Gastroesophageal sphincter (tissue), 4 donors: ENCODE measurements around the gene TRMT61A. TPM values are rescaled to one million over a fixed set of nuclear protein-coding genes. Genes with fewer than 3 reads are reported as not detected.

ENCODE experiments used
- ATAC-seq: fragments of 150-250 bp; one replicate; pipeline ENCODE4 v1.9.1; 2016; ENCODE audit warnings: mild to moderate bottlenecking, moderate library complexity
- H3K27ac ChIP-seq, 4 donors: fragments of 200-600 bp; sonication (generic) in 3 of 4; 1 replicate in 3 of 4; 2 replicates in 1 of 4; pipeline ENCODE4 v1.5.1; 2016 to 2019
- H3K27me3 ChIP-seq: fragments of 200-600 bp; sonication (generic); one replicate; pipeline ENCODE4 v1.5.1; 2019
- H3K36me3 ChIP-seq, 2 donors: fragments of 200-600 bp; sonication (generic); one replicate each; pipeline ENCODE4 v1.5.1; 2019; ENCODE audit warnings: control low read depth in 1 of 2
- H3K4me1 ChIP-seq, 3 donors: fragments of 200-600 bp; sonication (generic); 1 replicate in 2 of 3; 2 replicates in 1 of 3; pipeline ENCODE4 v1.5.1; 2016 to 2019; ENCODE audit warnings: control low read depth in 2 of 3
- H3K4me3 ChIP-seq, 2 donors: fragments of 200-600 bp; sonication (generic); one replicate each; pipeline ENCODE4 v1.5.1; 2019; ENCODE audit warnings: mild to moderate bottlenecking in 1 of 2, moderate library complexity in 1 of 2
- H3K9me3 ChIP-seq, 3 donors: fragments of 200-600 bp; sonication (generic); one replicate each; pipeline ENCODE4 v1.5.1; 2017 to 2019; ENCODE audit warnings: control low read depth in 2 of 3
- EP300 ChIP-seq: sonication (generic); formaldehyde crosslinking; IDR thresholded peaks from one replicate; pipeline ENCODE4 v1.6.1; 2017; ENCODE audit warnings: antibody characterized with exemption, mild to moderate bottlenecking
- POLR2A ChIP-seq, 2 donors: fragments of 450-650 bp; IDR thresholded peaks; one replicate each; pipeline ENCODE4 v1.6.1; 2017; ENCODE audit warnings: antibody characterized with exemption in 2 of 2, mild to moderate bottlenecking in 2 of 2, moderate library complexity in 1 of 2
- POLR2AphosphoS5 ChIP-seq: sonication (generic); formaldehyde crosslinking; IDR thresholded peaks from one replicate; pipeline ENCODE4 v1.6.1; 2017; ENCODE audit warnings: antibody characterized with exemption
- WGBS, 2 donors: methylation state at CpG; one replicate each; pipeline ENCODE4 v1.1.5; 2018; ENCODE audit warnings: low coverage in 1 of 2; 5-methylcytosine and 5-hydroxymethylcytosine counted together
- total RNA-seq, 4 donors: library from RNA; depleted of rRNA; stranded (reverse); fragments of >200 nt; gene quantifications; one replicate each; pipeline ENCODE4 v1.1.0, GENCODE V29; 2016
- TF ChIP-seq, protein P1 (sequence below), 4 experiments: fragments of 200-600 bp in 2 of 4; fragments of 450-650 bp in 2 of 4; sonication (generic) in 1 of 4; IDR thresholded peaks; one replicate each; pipeline ENCODE4 v1.5.1; 2017 to 2019; ENCODE audit warnings: antibody characterized with exemption in 4 of 4, mild to moderate bottlenecking in 2 of 4, moderate library complexity in 2 of 4

TRMT61A gene
- total RNA-seq, 4 donors from 2014 or later: 22.5 to 45.2 (median 30.9) TPM

DNA sequence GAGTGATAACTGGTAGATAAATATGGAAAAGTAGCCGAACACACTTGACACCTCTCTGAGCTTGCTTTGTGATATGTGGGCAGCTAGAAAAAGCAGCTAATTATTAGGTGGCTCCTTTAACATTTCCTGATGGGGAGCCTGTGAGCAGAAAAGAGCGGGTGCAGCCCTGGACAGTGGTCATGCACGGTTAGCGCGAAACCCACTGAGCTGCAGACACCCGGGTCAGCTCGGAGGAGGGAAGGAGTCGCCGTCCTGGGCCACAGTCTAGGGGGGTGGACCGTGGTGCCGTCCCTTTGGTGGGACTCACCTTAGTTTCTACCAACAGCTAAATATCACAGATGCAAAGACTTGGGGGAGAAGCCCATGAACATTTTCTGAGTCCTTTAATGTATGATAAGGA lies 40.4 kb downstream of the TRMT61A start:
- Histone ChIP-seq H3K9me3 (no peaks in the 10 kb centered on the region), H3K27me3 (no peaks in the 10 kb centered on the region), H3K27ac (no peak overlapping the region), H3K36me3 (peaks cover 0 to 19% of the 10 kb centered on the region in 2 donors), H3K4me3 (no peak overlapping the region), H3K4me1 (peaks cover 0 to 89% (median 14%) of the 10 kb centered on the region in 3 donors)
- no peak for ATAC-seq
- WGBS, 2 donors: 76 to 79% methylated on average over 5 to 11 of the region's 11 CpGs
- TF ChIP-seq POLR2A (IDR thresholded peaks at IDR 0.05): no peak
- TF ChIP-seq, protein P1, sequence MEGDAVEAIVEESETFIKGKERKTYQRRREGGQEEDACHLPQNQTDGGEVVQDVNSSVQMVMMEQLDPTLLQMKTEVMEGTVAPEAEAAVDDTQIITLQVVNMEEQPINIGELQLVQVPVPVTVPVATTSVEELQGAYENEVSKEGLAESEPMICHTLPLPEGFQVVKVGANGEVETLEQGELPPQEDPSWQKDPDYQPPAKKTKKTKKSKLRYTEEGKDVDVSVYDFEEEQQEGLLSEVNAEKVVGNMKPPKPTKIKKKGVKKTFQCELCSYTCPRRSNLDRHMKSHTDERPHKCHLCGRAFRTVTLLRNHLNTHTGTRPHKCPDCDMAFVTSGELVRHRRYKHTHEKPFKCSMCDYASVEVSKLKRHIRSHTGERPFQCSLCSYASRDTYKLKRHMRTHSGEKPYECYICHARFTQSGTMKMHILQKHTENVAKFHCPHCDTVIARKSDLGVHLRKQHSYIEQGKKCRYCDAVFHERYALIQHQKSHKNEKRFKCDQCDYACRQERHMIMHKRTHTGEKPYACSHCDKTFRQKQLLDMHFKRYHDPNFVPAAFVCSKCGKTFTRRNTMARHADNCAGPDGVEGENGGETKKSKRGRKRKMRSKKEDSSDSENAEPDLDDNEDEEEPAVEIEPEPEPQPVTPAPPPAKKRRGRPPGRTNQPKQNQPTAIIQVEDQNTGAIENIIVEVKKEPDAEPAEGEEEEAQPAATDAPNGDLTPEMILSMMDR (IDR thresholded peaks at IDR 0.05): no peak
- no peak for TF ChIP-seq POLR2AphosphoS5
- no peak for TF ChIP-seq EP300

DNA sequence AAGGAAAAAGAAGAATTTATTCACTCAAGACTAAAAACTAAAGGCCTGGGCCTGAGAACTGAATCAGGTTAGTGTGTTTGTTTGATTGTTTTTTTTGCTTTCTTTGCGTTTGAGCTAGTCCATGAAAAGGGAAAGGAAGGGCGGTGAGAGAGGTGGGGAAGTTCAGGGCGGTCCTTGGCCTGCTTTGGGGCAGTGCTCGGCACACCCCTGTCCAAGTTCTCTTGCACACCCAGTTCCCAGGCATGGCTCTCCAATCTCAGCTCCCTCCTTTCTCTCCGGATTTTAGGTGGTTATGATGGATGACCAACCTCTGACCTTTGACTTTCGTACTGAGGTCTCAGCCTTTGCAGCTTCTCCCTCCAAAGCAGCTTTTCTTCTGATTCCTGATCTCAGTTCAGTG lies 45.1 kb downstream of the TRMT61A start:
- WGBS, 2 donors: 30 to 56% methylated on average over 2 to 6 of the region's 6 CpGs
- ATAC-seq: no peak
- Histone ChIP-seq H3K27ac (peak overlapping the region in 3 of 4 donors; percentile 41 to 46 (median 45)), H3K4me3 (no peak overlapping the region), H3K4me1 (peaks cover 0 to 76% (median 18%) of the 10 kb centered on the region in 3 donors), H3K27me3 (no peaks in the 10 kb centered on the region), H3K36me3 (peaks cover 0 to 48% of the 10 kb centered on the region in 2 donors), H3K9me3 (no peaks in the 10 kb centered on the region)
- TF ChIP-seq EP300: no peak
- no peak for TF ChIP-seq POLR2AphosphoS5
- TF ChIP-seq, protein P1 (IDR thresholded peaks at IDR 0.05): no peak
- TF ChIP-seq POLR2A (IDR thresholded peaks at IDR 0.05): no peak

DNA sequence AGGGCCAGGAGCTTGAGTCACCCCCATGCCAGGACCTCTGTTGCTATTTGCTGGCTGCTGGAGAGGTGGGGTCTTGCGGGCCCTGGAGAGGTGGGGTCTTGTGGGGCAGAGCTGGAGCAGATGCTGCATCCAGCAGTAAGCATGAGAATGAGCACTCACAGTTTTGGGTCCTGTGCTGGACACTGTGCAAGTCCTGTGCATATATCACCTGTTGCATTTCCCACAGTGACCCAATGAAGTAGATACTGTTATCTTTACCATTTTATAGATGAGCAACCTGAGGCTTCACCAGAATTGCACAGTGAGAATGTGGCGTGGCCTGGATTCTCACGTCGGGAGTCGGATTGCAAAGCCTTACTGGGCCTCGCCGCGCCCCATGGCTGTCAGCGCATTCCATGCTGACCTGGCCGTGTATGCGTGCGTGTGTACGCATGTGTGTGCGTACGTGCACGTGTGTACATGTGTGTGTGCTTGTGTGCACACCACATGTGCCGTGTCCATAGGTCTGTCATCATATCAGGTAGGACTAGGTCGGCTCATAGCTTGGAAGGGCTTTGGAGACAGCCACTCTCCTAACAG lies 45.8 kb downstream of the TRMT61A start:
- Histone ChIP-seq H3K4me3 (no peak overlapping the region), H3K4me1 (peaks cover 0 to 74% (median 18%) of the 10 kb centered on the region in 3 donors), H3K9me3 (no peaks in the 10 kb centered on the region), H3K27ac (peak overlapping the region in 3 of 4 donors; percentile 45 to 85 (median 77)), H3K36me3 (peaks cover 0 to 54% of the 10 kb centered on the region in 2 donors), H3K27me3 (no peaks in the 10 kb centered on the region)
- WGBS, 2 donors: 90 to 94% methylated on average over 9 to 14 of the region's 18 CpGs
- TF ChIP-seq POLR2AphosphoS5 (no peak), POLR2A (IDR thresholded peaks at IDR 0.05) (no peak)
- TF ChIP-seq, protein P1 (IDR thresholded peaks at IDR 0.05): no peak
- no peak for ATAC-seq

DNA sequence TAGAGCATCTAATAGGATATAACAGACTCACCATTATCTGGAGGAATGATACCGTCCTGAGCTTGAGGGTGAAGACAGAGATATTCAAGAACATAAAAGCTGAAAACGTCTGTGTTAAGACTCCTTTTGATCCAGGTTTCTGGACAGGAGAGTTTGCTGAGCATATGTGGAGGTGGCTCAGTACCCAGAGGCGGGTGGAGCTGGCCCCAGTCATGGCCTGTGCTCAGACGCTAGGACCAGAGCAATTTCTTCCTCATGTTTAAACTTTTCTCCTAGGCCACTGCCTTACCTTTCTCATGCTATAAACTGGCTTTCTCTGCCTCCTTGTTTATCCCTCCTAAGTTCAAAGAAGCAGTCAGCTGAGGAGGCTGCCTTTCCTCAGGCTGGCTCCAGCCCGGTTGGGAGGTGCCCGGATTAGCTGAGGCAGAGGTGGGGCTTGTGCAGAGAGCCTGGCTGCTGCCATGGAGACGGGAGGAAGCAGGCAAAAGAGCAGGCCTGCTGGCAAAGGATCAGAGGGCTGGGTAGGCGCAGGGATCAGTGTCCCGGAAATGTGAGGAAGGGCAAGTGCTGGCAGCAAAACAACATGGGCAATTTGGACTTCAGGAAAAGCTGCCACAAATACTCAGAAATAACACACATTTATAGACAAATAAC lies 47.5 kb downstream of the TRMT61A start:
- peak; percentile 86 for TF ChIP-seq POLR2AphosphoS5
- TF ChIP-seq, protein P1 (IDR thresholded peaks at IDR 0.05): no peak
- 11% methylated on average over 6 of the region's 9 CpGs; no CpG with 5 or more reads in 1 of the 2 donors for WGBS, 2 donors
- no peaks in the 10 kb centered on the region for H3K27me3 ChIP-seq
- no peaks in the 10 kb centered on the region for H3K9me3 ChIP-seq
- no peak overlapping the region for H3K4me3 ChIP-seq
- ATAC-seq: peak; percentile 97
- peak overlapping the region; percentile 49 to 85 (median 77) for H3K27ac ChIP-seq
- H3K36me3 ChIP-seq: peaks cover 0 to 68% of the 10 kb centered on the region in 2 donors
- H3K4me1 ChIP-seq: peaks cover 0 to 56% (median 18%) of the 10 kb centered on the region in 3 donors
